ENCODE measurements around the gene PGA5.
"Not testable (repeated sequence)": the region's sequence is repeated elsewhere in the genome, so short reads cannot be mapped to it uniquely, and the experiment has no call there.

The PGA5 gene

DNA sequence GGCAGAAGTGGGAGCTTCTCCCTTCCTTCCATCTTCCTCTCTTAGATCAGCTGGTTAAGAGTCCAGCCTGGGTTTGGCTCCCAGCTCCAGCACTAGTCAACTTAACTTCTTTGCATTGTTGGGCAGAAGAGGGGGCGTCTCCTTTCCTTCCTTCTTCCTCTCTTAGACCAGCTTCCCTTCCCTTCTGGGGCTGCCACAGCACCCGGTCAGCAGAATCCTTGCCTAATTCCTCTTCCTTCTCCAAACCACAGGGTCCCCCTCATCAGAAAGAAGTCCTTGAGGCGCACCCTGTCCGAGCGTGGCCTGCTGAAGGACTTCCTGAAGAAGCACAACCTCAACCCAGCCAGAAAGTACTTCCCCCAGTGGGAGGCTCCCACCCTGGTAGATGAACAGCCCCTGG is 18.3 kb upstream of the PGA5 start:
- H3K4me1 ChIP-seq; H3K36me3 ChIP-seq; H3K27me3 ChIP-seq; H3K4me3 ChIP-seq (ENCODE audit: low read depth, low read length); DNase-seq; H3K9me3 ChIP-seq: not testable (repeated sequence)

DNA sequence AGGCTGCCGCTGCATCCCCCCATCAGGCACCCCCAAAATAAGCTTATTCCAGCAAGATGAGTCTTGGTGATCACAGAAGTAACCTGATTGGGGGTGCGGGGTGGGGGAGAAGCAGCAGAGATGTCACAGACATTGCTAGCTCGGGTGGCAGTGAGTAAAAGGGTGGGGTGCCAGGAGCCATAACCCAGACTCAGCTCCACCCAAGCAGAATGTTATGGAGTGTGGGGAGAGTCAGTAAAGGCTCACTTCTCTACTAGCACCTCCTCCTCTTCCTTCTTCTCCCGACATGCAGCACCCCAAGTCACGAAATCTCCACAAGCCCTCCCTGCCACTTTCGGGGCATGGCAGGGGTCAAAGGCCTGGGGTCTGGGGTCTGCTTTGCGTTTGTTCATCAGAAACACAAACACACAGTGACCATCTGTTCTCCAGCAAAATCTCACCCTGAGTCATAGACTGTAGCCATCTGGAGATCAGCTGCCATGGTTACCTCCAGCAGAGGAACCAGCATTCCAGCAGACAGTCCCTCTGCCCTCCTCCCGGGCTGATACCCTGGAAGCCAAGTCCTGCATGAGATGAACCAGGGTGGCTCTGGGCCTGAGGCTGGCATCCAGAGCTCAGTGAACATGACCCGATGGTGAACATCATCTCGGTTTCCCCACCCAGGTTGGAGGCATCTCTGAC is 14.4 kb upstream of the PGA5 start:
- H3K36me3 ChIP-seq; H3K9me3 ChIP-seq; H3K4me3 ChIP-seq (ENCODE audit: low read depth, low read length); H3K4me1 ChIP-seq; DNase-seq; H3K27me3 ChIP-seq: not testable (repeated sequence)

DNA sequence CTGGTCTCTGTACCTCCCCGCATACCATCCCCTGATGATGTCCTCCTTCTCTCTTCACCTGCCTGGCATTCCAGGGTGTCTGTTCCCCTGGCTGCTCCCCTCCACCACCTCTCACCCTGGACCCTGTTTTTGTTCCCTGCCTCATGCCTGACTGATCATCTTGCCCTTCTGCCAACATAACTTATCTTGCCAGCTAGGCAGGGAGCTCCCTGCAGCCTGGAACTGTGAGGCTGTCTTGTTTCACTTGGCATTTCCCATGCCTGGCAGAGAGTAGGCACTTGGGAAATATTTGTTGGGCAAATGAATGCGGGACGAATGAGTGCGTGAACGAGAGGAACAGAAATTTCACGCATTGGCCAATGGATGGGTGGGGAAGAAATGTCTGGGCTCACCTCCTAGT is 11.5 kb upstream of the PGA5 start:
- not testable (repeated sequence) for H3K9me3 ChIP-seq; H3K4me1 ChIP-seq; H3K4me3 ChIP-seq (ENCODE audit: low read depth, low read length); H3K27me3 ChIP-seq; H3K36me3 ChIP-seq; DNase-seq

DNA sequence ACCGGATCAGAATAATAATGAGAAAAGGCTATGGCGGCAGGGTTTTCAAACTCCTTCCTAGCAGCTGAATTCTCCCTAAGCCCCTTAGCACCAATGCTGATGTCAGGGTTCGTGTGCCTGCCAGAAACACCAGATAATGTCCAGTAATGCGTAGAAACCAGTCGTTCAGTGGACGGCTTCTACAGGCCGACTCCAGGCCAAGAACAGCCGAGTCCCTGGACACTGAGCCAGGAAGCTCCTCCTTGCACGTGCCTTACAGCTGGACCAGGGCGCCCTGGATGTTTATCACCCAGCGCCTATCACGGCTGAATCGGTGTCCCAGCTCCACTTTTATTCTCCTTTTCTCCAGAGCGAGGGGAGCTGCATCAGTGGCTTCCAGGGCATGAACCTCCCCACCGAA is 9.9 kb upstream of the PGA5 start:
- H3K36me3 ChIP-seq; H3K27me3 ChIP-seq; DNase-seq; H3K4me1 ChIP-seq; H3K4me3 ChIP-seq (ENCODE audit: low read depth, low read length); H3K9me3 ChIP-seq: not testable (repeated sequence)

DNA sequence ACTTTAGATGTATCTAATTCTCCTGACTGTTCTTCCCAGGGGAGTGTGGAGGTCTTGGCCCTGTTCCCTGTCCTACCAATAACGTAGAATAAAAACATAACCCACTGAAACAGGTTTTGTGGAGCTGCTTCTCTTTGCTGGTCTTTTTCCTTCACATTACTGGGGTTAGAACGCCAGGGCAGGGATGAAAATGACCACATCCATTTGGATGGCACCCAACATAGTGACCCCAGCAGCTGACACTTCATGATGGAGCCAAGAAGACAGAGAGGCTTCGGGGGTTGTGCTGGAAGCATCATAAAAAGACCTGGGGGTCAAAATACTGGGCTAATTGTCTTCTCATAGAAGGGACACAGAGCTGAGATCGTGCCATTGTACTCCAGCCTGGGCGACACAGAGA is 9.4 kb upstream of the PGA5 start:
- H3K9me3 ChIP-seq; H3K4me1 ChIP-seq; H3K36me3 ChIP-seq; H3K27me3 ChIP-seq; DNase-seq; H3K4me3 ChIP-seq (ENCODE audit: low read depth, low read length): not testable (repeated sequence)

DNA sequence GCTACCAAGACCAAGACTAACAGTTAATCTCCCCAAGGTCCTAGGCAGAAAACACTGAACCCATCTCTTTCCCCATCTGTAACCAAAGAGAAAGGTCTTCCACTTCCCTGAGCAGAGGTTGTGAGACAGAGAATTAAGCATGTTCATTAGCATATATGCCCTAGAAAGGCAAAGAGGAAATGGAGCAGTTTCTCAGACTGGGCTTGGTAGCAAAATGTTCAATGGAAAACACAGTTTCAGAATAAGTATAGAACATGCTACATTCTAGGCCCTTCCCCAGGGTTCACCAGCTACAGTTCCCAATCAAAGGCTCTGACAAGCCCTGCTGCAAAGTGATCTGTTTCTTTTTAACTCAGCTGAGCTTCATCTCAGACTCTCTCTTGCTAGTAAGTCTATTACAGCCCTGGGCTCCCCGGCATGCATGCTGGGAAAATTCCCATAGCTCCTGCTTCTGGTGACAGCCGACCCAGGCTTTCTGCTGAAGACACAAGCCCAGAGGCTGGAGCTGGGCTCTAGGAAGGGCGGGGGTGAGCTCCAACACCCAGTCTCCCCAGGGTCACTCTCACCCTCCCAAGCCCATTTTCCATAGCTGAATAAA is 8.3 kb upstream of the PGA5 start:
- not testable (repeated sequence) for H3K27me3 ChIP-seq; H3K4me1 ChIP-seq; DNase-seq; H3K4me3 ChIP-seq (ENCODE audit: low read depth, low read length); H3K9me3 ChIP-seq; H3K36me3 ChIP-seq

DNA sequence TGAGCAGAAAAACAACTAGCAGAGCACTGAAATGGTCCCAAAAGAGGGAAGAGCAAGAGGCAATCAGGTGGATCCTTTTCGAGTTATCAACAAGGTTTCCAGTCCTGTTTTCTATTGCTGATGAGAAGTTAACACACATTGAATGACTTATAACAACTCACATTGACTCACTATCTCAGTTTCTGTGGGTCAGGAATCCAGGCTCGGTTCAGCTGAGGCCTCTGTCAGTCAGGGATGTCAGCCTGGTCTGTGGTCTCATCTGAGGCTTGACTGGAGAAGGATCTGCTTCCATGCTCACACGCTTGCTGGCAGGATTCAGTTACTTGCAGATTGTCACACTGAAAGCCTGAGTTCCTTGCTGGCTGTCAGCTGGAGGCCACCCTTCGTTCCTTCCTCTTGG is 3.8 kb upstream of the PGA5 start:
- H3K27me3 ChIP-seq; DNase-seq; H3K36me3 ChIP-seq; H3K4me1 ChIP-seq; H3K4me3 ChIP-seq (ENCODE audit: low read depth, low read length); H3K9me3 ChIP-seq: not testable (repeated sequence)

DNA sequence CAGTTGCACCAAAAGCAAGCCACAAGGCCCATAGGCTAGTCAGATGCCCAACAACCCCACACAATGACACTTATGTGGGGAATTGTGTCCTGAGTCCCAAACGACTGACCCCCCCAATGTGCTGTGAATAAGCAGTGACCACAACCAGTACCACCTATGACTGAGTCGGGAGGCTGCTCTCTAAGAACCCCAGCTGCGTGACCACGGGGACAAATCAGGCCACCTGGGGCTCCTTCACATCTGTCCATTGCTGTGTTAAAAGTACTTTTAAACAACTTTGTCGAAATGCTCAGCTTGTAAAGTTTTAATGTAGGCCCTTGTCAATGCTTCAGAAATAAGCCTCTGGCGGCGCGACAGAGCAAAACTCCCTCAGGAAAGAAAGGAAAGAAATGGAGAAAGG is 687 bp upstream of the PGA5 start:
- H3K4me1 ChIP-seq; H3K36me3 ChIP-seq; DNase-seq; H3K4me3 ChIP-seq (ENCODE audit: low read depth, low read length); H3K27me3 ChIP-seq; H3K9me3 ChIP-seq: not testable (repeated sequence)

DNA sequence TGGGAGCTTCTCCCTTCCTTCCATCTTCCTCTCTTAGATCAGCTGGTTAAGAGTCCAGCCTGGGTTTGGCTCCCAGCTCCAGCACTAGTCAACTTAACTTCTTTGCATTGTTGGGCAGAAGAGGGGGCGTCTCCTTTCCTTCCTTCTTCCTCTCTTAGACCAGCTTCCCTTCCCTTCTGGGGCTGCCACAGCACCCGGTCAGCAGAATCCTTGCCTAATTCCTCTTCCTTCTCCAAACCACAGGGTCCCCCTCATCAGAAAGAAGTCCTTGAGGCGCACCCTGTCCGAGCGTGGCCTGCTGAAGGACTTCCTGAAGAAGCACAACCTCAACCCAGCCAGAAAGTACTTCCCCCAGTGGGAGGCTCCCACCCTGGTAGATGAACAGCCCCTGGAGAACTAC is 551 bp downstream of the PGA5 start:
- DNase-seq, H3K4me1 ChIP-seq: not testable (repeated sequence)

DNA sequence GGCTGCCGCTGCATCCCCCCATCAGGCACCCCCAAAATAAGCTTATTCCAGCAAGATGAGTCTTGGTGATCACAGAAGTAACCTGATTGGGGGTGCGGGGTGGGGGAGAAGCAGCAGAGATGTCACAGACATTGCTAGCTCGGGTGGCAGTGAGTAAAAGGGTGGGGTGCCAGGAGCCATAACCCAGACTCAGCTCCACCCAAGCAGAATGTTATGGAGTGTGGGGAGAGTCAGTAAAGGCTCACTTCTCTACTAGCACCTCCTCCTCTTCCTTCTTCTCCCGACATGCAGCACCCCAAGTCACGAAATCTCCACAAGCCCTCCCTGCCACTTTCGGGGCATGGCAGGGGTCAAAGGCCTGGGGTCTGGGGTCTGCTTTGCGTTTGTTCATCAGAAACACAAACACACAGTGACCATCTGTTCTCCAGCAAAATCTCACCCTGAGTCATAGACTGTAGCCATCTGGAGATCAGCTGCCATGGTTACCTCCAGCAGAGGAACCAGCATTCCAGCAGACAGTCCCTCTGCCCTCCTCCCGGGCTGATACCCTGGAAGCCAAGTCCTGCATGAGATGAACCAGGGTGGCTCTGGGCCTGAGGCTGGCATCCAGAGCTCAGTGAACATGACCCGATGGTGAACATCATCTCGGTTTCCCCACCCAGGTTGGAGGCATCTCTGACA is 4.4 kb downstream of the PGA5 start:
- H3K4me1 ChIP-seq; H3K9me3 ChIP-seq; H3K4me3 ChIP-seq (ENCODE audit: low read depth, low read length); H3K36me3 ChIP-seq; H3K27me3 ChIP-seq; DNase-seq: not testable (repeated sequence)

More for the DNA sequence above, 551 bp downstream of the PGA5 start:
- H3K9me3 ChIP-seq; H3K27me3 ChIP-seq; H3K36me3 ChIP-seq; H3K4me3 ChIP-seq (ENCODE audit: low read depth, low read length): not testable (repeated sequence)

DNA sequence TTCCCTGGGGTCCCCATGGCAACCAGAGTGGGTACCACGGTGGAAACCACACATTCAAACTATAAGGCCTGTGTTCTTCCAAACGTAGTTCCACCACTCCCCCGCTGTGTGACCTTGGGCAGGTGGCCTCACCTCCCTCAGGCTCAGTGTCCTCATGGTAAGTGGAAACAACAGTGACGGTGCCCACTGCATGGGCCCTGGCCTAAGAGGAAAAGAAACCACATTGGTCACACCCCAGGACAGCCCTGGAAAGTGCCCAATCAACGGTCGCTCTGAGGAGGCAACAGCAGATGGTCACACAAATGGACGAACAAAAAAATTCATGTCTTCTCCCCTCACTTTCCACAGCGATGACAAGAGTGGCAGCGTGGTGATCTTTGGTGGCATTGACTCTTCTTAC is 7.1 kb downstream of the PGA5 start:
- not testable (repeated sequence) for H3K4me1 ChIP-seq; H3K36me3 ChIP-seq; DNase-seq; H3K4me3 ChIP-seq (ENCODE audit: low read depth, low read length); H3K9me3 ChIP-seq; H3K27me3 ChIP-seq

DNA sequence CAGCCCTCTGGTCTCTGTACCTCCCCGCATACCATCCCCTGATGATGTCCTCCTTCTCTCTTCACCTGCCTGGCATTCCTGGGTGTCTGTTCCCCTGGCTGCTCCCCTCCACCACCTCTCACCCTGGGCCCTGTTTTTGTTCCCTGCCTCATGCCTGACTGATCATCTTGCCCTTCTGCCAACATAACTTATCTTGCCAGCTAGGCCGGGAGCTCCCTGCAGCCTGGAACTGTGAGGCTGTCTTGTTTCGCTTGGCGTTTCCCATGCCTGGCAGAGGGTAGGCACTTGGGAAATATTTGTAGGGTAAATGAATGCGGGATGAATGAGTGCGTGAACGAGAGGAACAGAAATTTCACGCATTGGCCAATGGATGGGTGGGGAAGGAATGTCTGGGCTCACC is 8.2 kb downstream of the PGA5 start:
- DNase-seq; H3K4me1 ChIP-seq; H3K4me3 ChIP-seq (ENCODE audit: low read depth, low read length); H3K36me3 ChIP-seq; H3K9me3 ChIP-seq; H3K27me3 ChIP-seq: not testable (repeated sequence)

DNA sequence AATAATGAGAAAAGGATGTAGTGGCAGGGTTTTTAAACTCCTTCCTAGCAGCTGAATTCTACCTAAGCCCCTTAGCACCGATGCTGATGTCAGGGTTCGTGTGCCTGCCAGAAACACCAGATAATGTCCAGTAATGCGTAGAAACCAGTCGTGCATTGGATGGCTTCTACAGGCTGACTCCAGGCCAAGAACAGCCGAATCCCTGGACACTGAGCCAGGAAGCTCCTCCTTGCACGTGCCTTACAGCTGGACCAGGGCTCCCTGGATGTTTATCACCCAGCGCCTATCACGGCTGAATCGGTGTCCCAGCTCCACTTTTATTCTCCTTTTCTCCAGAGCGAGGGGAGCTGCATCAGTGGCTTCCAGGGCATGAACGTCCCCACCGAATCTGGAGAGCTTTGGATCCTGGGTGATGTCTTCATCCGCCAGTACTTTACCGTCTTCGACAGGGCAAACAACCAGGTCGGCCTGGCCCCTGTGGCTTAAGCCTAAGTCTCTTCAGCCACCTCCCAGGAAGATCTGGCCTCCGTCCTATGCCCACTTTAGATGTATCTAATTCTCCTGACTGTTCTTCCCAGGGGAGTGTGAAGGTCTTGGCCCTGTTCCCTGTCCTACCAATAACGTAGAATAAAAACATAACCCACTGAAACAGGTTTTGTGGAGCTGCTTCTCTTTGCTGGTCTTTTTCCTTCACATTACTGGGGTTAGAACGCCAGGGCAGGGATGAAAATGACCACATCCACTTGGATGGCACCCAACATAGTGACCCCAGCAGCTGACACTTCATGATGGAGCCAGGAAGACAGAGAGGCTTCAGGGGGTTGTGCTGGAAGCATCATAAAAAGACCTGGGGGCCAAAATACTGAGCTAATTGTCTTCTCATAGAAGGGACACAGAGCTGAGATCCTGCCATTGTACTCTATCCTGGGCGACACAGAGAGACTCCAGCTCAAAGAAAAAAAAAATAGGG is 10.1 kb downstream of the PGA5 start:
- H3K36me3 ChIP-seq; H3K27me3 ChIP-seq; H3K4me3 ChIP-seq (ENCODE audit: low read depth, low read length); H3K9me3 ChIP-seq; H3K4me1 ChIP-seq: not testable (repeated sequence)
- DNase-seq = peak; percentile 49

DNA sequence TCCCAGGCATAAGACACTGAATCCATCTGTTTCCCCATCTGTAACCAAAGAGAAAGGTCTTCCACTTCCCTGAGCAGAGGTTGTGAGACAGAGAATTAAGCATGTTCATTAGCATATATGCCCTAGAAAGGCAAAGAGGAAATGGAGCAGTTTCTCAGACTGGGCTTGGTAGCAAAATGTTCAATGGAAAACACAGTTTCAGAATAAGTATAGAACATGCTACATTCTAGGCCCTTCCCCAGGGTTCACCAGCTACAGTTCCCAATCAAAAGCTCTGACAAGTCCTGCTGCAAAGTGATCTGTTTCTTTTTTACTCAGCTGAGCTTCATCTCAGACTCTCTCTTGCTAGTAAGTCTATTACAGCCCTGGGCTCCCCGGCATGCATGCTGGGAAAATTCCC is 11.4 kb downstream of the PGA5 start:
- not testable (repeated sequence) for H3K4me3 ChIP-seq (ENCODE audit: low read depth, low read length); DNase-seq; H3K4me1 ChIP-seq; H3K27me3 ChIP-seq; H3K36me3 ChIP-seq; H3K9me3 ChIP-seq

All from BE2C (cell line).